ENCODE data around the gene OGFRL1. TPM values are rescaled to one million over a fixed set of nuclear protein-coding genes. Genes with fewer than 3 reads are reported as not detected.

The OGFRL1 gene
- total and polyA plus RNA-seq, 2 of the 4 experiments (the other 2 are of a cell fraction) = 5.4 to 5.7 TPM

GRCh38 chr6:71345476-71346333 lies 57.1 kb downstream of the OGFRL1 start (continued):
- no peak for TF ChIP-seq CTCF (conservative IDR thresholded peaks at IDR 0.05; ENCODE audit: low read depth, low read length)

- H3K79me1 ChIP-seq (ENCODE audit: low read depth in 1 of 2, low read length in 2 of 2) = 0 out of 4 replicates have a peak, but pooled peaks cover 3 to 5% of the 10 kb centered on the region in 2 experiments
- H3K4me1 ChIP-seq (ENCODE audit: control insufficient read depth, insufficient read depth, low read length) = peaks cover 7% of the 10 kb centered on the region
- H3K4ac ChIP-seq (ENCODE audit: low read depth, low read length) = no peak overlapping the region
- in situ Hi-C loops (cut with MboI; ENCODE audit: low sequenced_read_pairs) = no loop called here
- no peak overlapping the region for H2BK120ac ChIP-seq (ENCODE audit: low read depth, low read length)
- no peak overlapping the region for H3K9ac ChIP-seq (ENCODE audit: low read depth, low read length)
- no TSS peak for BruUV-seq (replicated peaks)
- H3K27me3 ChIP-seq (ENCODE audit: control insufficient read depth, insufficient read depth, low read length) = no peaks in the 10 kb centered on the region
- POLR2A ChIA-PET (ENCODE audit: unreplicated experiment) = no interaction called here
- H4K5ac ChIP-seq (ENCODE audit: low read depth, low read length) = no peak overlapping the region
- no peak overlapping the region for H3K56ac ChIP-seq (ENCODE audit: extremely low read depth, insufficient read depth, low read length)
- H3K4me3 ChIP-seq (ENCODE audit: insufficient read depth, low read depth, low read length) = no peak overlapping the region
- peak overlapping the region; percentile 14; the same call in 1 of the 2 replicates for H3K14ac ChIP-seq (replicated peaks; ENCODE audit: low read depth, low read length)
- H2AK9ac ChIP-seq (replicated peaks; ENCODE audit: low read depth, low read length, poor library complexity) = no peak overlapping the region
- no peaks in the 10 kb centered on the region for H3K36me3 ChIP-seq (ENCODE audit: control insufficient read depth, insufficient read depth, low read length)
- no peak overlapping the region for H2BK20ac ChIP-seq (ENCODE audit: low read depth, low read length)
- H2AFZ ChIP-seq (replicated peaks; ENCODE audit: low read length, poor library complexity) = no peak overlapping the region
- H2BK15ac ChIP-seq (ENCODE audit: low read depth, low read length) = no peak overlapping the region
- DNase-seq = no peak
- no peak overlapping the region for H3K27ac ChIP-seq (ENCODE audit: insufficient read depth, low read length)
- no peaks in the 10 kb centered on the region for H3K9me3 ChIP-seq (ENCODE audit: control insufficient read depth, insufficient read depth, low read length)
- no peak overlapping the region for H4K91ac ChIP-seq (ENCODE audit: insufficient read depth, low read depth, low read length)
- CTCF ChIA-PET = no interaction called here
- H2AK5ac ChIP-seq (ENCODE audit: low read depth, low read length) = no peak overlapping the region
- intact Hi-C loops (cut with micrococcal nuclease) = loop anchor here (5.0 kb wide), 1 partner anchor 54 kb away; no protein-coding TSS in a partner anchor
- H3K9me1 ChIP-seq (ENCODE audit: insufficient read depth, low read length) = peaks cover 4% of the 10 kb centered on the region
- no peak overlapping the region for H4K8ac ChIP-seq (ENCODE audit: low read depth in 2 of 2, low read length in 2 of 2)
- no peak overlapping the region for H2BK5ac ChIP-seq (ENCODE audit: low read depth, low read length, poor library complexity, severe bottlenecking)
- peak overlapping the region; percentile 47; the same call in 1 of the 2 replicates for H3K18ac ChIP-seq (ENCODE audit: low read depth, low read length)
- no peak for ATAC-seq (ENCODE audit: low read depth)
- H3K4me2 ChIP-seq (ENCODE audit: low read depth, low read length) = no peak overlapping the region
- no peak overlapping the region for H3K23ac ChIP-seq (ENCODE audit: low read depth, low read length)
- H4K20me1 ChIP-seq (ENCODE audit: insufficient read depth, low read length) = no peaks in the 10 kb centered on the region
- dilution Hi-C loops (cut with HindIII; ENCODE audit: low sequenced_read_pairs, unreplicated experiment) = no loop called here
- TF ChIP-seq ELK1 (IDR thresholded peaks at IDR 0.05; ENCODE audit: borderline replicate concordance, low read depth, low read length) (no peak), RAD21 (IDR thresholded peaks at IDR 0.05; ENCODE audit: low read length) (no peak), MXI1 (IDR thresholded peaks at IDR 0.05; ENCODE audit: borderline replicate concordance, low read depth, low read length) (no peak), RFX5 (IDR thresholded peaks at IDR 0.05; ENCODE audit: low read depth, low read length) (no peak), CHD1 (IDR thresholded peaks at IDR 0.05; ENCODE audit: low read depth, low read length) (no peak), CEBPB (IDR thresholded peaks at IDR 0.05; ENCODE audit: low read depth, low read length) (no peak), NFE2L2 (IDR thresholded peaks at IDR 0.05; ENCODE audit: low read depth, low read length) (no peak), RCOR1 (IDR thresholded peaks at IDR 0.05; ENCODE audit: insufficient replicate concordance, low read length) (no peak), USF2 (IDR thresholded peaks at IDR 0.05; ENCODE audit: low read depth, low read length) (no peak), MAZ (IDR thresholded peaks at IDR 0.05; ENCODE audit: borderline replicate concordance, low read depth, low read length) (no peak), MAFK (IDR thresholded peaks at IDR 0.05; ENCODE audit: low read depth, low read length) (no peak)
These were observed 57.7 kb downstream of the OGFRL1 start for GRCh38 chr6:71346334-71346694.
